DMS 273 (cell line): ENCODE measurements around the gene BNIP3.
A peak's percentile ranks its signal among the peaks of the same experiment; 100 is the strongest.
"Not testable (repeated sequence)": the region's sequence is repeated elsewhere in the genome, so short reads cannot be mapped to it uniquely, and the experiment has no call there.

Experiments used
- DNase-seq: peaks from one replicate; lab custom pipeline; 2025; ENCODE audit not compliant: unreplicated experiment; lab: John Stamatoyannopoulos, UW

The BNIP3 gene

DNA sequence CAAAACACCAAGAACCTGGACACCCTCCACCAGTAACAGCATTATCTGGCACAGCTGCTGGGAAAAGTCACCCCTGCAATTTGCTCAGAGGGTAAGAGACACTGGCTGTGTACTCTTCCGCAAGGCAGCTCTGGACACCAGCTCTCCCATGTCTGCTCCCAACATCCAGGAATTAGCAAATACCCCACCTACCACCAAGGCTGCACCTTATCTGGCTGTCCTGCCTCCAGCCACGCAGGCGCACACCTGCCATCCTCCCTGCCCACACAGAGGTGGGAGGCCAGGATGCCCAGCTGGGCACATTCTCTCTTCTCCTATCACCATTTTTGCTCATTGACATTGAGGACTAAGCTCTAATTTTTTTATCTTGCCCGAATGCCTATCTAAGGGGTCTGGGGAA lies 20.3 kb upstream of the BNIP3 start:
- DNase-seq, result no peak

DNA sequence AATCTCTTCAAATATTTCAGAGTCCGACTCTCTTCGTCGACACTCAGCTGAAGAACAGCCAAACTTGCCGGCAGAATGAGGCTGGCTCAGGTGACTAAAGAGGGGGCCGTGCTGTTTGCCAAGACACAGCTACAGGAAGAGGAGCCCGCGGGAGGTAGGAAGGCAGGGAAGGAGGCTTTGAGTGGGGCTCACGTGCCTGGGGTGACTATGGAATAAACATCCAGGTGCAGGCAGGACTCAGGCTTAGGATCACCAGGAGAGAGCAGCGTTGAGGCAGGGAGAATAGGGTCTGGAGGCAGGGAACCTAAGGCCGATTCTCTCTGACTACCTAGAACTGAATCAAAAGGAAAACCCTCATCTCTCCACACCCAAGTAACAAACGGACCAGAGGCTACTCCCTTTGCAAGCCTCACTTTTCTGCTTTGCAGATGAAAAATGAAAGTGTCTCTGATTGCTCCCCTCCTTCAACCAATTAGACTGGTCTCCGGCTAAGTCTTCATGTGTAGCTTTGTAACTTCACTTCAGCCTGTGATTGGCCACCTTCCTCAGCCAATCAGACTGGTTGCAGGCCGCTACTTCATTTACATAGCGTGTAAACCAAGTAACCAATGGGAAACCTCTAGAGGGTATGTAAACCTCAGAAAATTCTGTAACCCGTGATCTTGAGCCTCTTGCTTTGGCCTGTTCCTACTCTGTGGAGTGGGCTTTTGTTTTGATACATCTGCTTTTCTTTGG lies 19.7 kb upstream of the BNIP3 start:
- DNase-seq, result peak; percentile 33

DNA sequence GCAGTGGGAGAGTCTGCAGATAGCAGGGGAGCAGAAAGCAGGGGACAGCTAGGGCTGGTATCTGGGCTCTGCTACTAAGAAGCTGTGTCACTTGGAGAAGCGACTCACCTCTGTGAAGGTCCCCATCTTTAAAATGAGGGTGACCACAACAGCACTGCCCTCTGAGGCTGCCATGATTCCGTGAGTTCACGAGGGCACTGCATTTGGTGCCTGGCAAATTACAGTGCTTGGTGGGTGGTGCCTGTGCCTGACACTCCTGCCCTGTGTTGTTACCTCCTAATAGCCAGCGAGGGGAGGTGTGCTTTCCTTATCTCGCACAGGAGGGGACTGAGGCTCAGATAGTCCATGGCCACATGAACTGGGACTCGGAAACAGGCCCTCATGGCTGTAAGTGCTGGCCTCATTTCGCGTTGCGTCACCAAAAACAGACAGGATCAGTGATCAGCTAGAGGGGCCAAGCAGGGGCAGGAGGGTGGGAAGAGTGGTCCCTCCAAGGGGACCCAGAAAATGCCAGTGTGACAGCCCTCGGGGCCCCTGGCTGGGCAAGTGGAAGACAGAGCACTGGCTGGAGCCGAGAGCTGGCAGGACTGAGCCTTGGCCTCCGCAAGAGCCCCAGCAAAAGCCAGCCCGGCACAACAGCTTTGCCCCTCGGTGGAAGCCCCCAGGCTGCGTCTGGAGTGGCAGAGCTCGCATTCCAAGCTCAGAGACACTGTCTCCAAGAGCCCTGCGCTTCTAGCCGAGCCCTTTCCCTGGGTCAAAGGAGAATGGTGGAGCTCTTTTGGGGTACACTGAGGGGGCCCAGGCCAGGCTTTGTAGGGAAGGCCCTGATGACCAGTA lies 17.3 kb upstream of the BNIP3 start:
- no peak for DNase-seq

DNA sequence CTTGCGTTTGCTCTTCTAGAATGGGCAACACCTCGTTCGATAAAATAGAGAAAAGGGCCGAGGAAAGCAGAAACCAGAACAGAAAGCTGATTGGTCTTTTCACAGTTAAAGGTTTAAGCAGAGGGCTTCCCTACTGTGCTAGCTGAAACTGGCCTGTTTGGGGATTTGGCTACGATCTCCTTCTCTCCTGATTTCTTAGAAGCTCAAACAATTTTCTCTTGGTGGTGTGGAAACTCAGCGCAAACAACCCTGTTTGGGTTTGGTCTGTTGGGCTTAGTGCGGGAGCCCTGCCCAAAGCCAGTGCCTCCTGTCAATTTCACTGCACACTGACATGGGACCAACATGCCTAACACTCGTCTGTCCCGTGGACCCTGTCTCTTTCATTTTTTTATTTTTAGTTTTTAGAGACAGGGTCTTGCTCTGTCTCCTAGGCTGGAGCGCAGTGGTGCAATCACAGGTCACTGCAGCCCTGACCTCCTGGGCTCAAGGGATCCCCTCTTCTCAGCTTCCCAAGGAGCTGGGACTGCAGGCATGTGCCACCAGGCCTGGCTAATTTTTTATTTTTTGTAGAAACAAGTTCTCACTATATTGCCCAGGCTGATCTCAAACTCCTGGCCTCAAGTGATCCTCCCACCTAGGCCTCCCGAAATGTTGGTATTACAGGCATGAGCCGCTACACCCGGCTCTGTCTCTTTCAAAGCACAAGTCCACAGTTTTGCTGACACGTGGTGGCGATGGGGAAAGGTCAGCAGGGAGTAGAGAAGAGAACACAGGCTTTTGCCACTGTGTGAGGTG lies 16.5 kb upstream of the BNIP3 start:
- DNase-seq, result no peak

DNA sequence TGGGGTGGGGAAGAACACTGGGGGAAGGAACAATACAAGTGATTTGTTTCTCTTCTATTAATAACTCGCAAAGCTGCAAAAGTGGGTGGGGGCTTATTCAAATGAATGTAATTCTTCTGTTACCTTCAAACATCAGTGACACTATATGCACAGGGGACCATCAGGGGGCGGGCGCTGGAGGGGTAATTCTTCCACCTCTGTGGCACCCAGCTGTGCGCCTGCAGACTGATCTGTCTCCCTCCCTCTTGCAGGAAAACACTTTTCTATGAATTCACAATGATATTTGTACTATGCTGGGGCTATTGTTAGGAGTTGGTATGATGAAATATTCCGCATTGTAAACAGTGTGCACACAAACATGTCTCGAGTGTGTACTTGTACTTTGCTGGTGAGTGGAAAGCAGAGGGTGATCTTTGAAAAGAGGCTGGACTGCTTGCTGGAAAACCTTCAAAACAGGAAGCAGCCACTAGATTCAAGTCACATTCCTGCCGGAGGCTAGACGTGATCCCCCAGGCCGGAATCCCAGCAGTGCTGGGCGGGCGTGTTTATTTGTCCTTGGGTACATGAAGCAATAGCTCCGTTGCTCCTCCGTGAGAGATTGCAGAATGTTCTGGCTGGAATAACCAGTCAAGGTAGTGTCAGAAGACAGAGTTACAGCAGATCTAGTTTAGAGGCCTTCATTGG lies 15.8 kb upstream of the BNIP3 start:
- DNase-seq, result no peak

DNA sequence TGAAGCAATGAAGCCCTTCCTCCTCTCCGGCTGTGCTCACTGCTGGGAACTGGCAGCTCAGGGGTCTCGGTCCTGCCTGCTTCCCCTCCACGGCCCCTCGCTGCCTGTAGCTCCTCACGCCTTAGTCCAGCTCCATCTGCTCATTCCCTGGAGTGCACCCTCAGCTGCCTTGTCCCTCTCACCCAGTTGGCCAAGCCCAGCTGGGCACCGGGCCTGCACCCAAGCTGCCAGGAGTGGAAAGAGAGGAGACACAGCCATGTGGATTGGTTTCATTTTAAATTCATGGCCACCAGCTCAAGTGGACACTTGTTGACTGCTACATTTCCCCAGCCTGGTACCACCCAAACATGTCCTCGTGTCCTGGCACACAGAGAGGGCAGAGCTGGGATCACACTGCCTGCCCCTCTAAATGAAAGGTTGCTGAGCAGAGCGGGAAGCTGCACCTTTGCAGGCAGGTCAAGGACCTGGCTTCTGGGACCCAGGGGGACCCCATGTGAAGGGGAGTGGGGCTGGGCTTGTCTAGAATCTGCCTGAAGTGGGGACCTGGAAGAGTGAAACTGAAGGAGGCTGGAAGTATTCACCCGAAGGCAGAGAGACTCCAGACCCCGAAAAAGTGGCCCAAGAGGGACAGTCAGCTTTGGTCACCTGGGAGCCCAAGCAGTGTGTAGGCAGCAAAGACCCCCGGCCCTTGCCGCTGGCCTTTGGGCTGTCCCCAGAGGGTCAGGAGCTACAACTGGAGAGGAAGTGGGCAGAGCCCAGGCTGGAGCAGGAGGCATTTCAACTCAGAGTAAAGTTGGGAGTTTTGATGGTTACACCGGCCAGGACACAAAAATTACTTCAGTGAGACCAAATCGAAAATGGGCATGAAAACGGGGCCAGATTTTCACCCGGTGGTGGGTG lies 15.0 kb upstream of the BNIP3 start:
- no peak for DNase-seq

DNA sequence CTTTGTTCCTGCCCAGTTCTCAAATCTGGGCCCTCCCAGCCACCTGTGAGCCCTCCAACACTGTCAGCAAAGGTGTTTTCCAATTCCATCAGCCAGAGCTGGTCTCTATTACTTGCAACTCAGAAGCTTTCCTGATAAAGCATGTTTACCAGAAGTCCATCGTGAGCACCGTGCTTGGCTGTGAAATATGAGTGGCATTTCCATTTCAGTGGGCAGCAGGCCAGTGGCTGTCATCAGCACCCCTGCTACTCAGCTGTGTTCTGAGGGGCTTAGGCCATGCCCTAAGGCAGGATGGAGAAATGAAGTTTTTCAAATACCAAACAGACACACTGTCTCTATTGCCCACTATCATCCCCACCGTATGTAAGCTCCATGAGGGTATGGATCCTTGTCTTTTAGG lies 12.7 kb upstream of the BNIP3 start:
- no peak for DNase-seq

DNA sequence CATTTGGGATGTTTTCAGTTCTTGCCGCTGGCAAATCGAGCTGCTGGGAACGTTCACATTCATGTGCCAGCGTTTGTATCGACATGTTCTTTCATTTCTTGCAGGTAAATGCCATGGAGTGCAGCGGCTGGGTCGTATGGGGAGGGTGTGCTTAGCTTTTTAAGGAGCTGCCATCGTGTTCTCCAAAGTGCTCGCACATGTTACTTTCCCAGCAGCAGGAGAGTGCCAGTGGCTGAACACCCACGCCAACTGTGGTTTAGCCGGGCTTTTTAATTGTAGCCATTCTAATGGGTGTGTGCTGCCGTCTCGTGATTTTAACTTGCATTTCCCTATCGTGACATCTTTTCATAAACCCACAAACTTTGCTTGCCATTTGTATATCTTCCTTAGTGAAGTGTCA lies 11.6 kb upstream of the BNIP3 start:
- no peak for DNase-seq

DNA sequence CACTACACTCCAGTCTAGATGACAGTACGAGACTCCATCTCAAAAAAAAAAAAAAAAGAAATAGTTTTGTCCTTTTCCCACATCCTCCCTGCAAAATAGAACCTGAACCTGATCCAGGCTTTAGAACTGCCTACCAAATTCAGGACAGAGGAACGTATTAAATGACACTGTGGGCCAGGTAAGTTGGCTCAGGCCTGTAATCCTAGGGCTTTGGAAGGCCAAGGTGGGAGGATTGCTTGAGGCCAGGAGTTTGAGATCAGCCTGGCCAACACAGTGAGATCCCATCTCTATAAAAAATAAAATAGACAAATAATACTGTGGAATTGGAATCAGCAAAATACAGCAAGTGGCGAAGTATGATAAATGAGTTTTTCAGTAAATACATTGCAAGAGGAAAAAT lies 10.0 kb upstream of the BNIP3 start:
- DNase-seq, result no peak

DNA sequence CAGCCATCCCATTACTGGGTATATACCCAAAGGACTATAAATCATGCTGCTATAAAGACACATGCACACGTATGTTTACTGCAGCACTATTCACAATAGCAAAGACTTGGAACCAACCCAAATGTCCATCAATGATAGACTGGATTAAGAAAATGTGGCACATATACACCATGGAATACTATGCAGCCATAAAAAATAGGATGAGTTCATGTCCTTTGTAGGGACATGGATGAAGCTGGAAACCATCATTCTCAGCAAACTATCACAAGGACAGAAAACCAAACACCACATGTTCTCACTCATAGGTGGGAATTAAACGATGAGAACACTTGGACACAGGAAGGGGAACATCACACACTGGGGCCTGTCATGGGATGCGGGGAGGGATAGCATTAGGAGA lies 6.1 kb upstream of the BNIP3 start:
- DNase-seq, result not testable (repeated sequence)

DNA sequence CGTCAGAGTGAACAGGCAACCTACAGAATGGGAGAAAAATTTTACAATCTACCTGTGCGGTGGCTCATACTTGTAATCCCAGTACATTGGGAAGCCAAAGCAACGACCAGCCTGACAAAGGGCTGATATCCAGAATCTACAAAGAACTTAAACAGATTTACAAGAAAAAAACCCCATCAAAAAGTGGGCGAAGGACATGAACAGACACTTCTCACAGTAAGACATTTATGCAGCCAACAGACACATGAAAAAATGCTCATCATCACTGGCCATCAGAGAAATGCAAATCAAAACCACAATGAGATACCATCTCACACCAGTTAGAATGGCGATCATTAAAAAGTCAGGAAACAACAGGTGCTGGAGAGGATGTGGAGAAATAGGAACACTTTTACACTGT lies 5.6 kb upstream of the BNIP3 start:
- not testable (repeated sequence) for DNase-seq

DNA sequence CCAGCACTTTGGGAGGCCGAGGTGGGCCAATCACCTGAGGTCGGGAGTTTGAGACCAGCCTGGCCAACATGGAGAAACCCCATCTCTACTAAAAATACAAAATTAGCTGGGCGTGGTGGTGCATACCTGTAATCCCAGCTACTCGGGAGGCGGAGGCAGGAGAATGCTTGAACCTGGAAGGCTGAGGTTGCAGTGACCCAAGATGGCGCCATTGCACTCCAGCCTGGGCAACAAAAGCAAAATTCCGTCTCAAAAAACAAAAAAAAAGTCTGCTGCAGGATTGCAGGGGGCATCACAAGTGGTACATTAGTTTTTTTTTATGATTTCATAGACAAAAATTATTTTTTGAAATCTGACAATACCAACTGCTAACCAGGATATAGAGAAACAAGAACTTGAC lies 5.1 kb upstream of the BNIP3 start:
- not testable (repeated sequence) for DNase-seq

DNA sequence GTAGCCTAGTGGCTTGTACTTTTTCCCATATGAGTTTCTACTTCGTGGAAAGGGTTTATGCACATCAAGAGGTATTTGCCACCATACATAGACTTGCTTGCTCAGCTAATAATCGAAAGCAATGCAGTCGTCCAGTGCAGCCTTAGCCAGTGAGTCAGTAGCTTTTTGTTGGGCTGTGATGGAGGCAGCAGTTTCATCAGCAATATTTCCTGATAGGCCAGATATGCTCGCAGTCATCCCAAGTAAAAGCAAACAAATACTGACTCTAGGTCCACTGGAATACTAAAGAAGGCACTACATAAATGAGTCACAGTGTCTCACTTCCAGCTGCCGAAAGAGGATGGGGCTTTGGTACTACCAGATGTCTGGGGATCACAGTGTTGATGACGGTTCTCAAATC lies 2.1 kb upstream of the BNIP3 start:
- no peak for DNase-seq

DNA sequence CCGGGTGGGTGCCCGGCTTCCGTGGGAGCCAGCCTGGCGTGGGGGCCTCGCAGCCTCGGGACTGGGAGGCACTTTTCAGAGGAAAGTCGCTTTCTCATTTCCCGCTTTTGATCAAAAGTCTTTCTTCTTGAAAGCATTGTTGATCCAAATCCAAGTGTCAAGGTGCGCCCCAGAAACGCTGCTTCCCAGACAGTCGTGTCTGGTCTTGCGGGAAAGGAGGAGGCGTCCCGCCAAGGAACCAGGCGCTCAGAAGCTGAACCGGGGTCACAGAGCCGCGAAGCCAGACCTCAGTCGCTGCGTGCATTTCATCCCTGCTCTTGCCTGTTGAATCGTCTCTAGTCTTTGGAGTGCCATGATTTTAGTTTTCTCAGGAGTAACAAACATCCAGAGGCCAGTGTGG lies 1.1 kb upstream of the BNIP3 start:
- DNase-seq, result no peak

DNA sequence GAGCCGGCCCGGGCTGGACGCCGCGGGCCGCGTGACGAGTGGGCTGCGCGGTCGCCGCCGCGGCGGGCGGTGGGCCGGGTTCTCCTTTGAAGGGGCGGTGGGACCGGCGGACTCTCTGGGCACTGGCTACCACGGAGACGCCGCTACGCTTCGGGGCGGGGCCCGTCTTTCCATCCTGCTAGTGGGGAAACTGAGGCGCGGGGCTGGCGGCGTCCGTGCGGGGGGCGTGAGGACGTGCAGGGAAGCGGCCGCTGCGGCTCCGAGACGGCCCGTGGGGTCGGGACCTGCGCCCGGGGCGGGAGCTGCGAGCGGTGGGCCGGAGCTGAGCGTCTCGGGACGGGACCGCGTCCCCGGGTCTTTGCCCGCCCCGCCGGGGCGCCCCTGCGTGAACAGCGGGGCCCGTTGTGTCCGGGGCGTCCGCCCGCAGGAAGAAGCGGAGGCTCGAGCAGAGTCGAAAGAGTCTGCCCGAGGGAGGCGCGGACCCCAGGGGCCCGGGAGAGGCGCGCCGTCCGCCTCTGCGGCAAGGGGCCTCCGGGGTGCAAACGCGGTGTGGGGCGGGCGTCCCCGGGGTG lies 548 bp upstream of the BNIP3 start:
- DNase-seq, result peak; percentile 39

DNA sequence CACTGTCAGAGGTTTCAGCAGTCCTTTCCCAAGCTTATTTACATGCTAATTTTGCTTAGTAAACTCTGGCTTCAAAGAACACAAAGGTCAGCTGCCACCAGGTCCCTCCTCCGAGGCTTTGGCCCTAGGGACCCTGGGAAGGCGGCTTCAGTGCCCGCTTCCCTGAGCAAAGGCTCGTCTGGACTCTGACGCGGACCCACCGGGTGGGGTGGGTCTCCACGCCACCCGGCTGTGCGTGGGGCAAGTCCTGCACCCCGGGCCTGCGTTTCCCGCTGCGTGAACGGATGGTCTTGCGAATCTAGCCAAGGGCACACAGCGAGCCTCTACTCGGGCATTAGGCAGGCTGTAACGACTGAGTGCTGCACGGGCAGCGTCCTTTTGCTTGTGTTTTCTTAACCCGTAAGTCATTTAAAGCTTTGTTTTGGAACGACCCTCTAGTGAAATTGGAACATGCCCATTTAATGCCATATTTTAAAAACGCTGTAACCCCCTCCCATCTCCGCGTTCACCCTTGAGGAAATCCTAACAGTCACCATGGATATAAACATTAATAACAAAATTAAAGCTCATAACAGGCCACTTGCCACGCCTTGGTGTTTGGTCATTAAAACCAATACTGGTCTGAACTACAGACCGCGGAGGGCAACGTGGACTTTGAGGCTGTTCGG lies 828 bp downstream of the BNIP3 start:
- DNase-seq, result peak; percentile 25

DNA sequence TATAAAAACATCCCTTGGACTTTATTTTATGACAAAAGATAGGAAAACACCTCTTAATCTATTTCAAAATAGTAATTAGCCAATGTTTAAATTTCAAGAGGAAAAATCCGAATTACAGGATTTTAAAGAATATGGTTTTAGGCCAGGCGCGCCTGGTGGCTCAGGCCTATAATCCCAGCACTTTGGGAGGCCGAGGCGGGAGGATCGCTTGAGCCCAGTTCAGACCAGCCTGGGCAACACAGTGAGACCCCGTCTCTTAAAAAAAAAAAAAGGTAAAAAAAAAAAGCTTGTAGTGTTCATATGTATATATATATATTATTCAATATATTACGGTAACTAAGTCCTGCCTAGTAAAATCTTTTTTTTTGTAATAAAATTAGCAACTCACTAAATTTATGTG lies 1.4 kb downstream of the BNIP3 start:
- DNase-seq, result no peak

DNA sequence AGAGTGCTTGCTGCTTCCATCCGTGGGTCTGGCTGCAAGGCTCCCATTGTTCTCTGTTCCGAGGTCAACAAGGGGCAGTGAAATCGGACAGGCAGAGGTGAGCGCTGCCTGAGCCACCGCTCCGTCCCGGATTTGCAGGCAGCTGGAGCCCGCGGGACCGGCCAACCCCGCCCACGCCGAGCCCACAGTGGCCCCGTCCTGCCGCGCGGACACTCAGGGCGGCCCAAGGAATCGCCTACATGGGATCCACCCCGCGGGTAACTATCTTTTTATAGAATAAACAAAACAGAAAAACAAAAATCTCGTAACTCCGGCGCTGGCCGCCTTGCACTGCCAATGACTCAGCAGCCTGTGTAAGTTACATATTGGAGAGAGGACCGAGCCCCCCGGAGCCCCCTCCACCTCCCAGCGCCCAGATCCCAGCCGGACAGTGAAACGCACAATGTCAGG lies 1.9 kb downstream of the BNIP3 start:
- peak; percentile 34 for DNase-seq

DNA sequence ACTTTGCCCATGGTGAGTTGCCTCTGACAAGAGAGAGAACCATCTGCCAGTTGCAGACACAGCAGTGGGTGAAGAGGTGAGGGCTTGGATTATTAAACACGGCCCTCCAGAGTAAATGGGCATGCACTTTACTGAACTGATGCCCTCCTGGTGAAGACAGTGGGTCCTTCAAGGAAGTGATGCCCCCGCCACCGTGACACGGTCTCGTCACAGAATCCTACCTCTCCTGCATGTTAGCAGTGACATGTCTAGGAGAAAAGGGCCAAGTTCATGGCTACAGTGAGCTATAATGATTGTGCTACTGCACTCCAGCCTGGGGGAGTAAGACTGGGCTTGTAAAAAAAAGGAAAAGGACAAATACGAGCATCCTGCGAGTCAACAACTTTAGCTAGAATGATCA lies 2.4 kb downstream of the BNIP3 start:
- DNase-seq, result peak; percentile 14
